ENCODE measurements around the gene TRAF7.

- TF ChIP-seq CTCF (conservative IDR thresholded peaks at IDR 0.05), result no peak
- no peak for TF ChIP-seq EZH2 (IDR thresholded peaks at IDR 0.05; ENCODE audit: low read depth)
Measured at GRCh38 chr16:2208772-2209171, 53.2 kb downstream of the TRAF7 start.

All from PC-9 (cell line).